HCT116 (cell line): ENCODE measurements around the gene MEX3B. TPM values are rescaled to one million over a fixed set of nuclear protein-coding genes. Genes with fewer than 3 reads are reported as not detected.

Experiments
- ATAC-seq: fragments of 200-7000 bp; cut with Tn5 transposase; 2 replicates; pipeline ENCODE4 v1.9.1; 2020; ENCODE audit warnings: mild to moderate bottlenecking, moderate library complexity
- BruUV-seq: library from RNA; stranded (reverse); fragments of 400-500 nt; replicated peaks from 2 replicates; lab custom pipeline; 2021; lab: Mats Ljungman, UMichigan
- CTCF ChIA-PET: fragments of 300-600 bp; sonication (Branson Sonifier 250); formaldehyde crosslinking; loops from one replicate; lab custom pipeline; 2021; ENCODE audit warnings: antibody characterized with exemption; lab: Charles Lee
- POLR2A ChIA-PET: fragments of 300-600, 350-600 bp; sonication (Branson Sonifier 250); formaldehyde crosslinking; loops from one replicate; lab custom pipeline; 2021; ENCODE audit warnings: antibody characterized with exemption; lab: Charles Lee
- RAD21 ChIA-PET, 2 experiments: fragments of 300-600 bp; sonication (Branson Sonifier 250); formaldehyde crosslinking; loops; one replicate each; lab custom pipeline; 2023; ENCODE audit warnings: low total read pairs in 2 of 2; ENCODE audit not compliant: uncharacterized antibody in 2 of 2, unreplicated experiment in 2 of 2, low non-redundant PET in 1 of 2; lab: Charles Lee
- DNase-seq: peaks from one replicate; pipeline ENCODE4 v3.0.0-alpha.2; 2010; ENCODE audit warnings: low read depth, low spot score
- H2AFZ ChIP-seq: fragments of 200-600 bp; shearing (Covaris generic), sonication (generic); 2 replicates; pipeline ENCODE4 v1.6.1; 2017; ENCODE audit warnings: low read depth, mixed run types, mixed read lengths, antibody characterized with exemption, low read length; ENCODE audit not compliant: poor library complexity, severe bottlenecking
- H3K27ac ChIP-seq: 2 replicates; pipeline ENCODE4 v1.5.1; 2012; ENCODE audit warnings: low read depth, low read length
- H3K27me3 ChIP-seq: fragments of 200-600 bp; sonication (generic); 2 replicates; pipeline ENCODE4 v1.6.1; 2016; ENCODE audit warnings: mixed run types, low read length, mixed read lengths; ENCODE audit not compliant: insufficient read depth
- H3K36me3 ChIP-seq, 2 experiments: fragments of 200-500 bp in 1 of 2; fragments of 200-600 bp in 1 of 2; sonication (Bioruptor generic) in 1 of 2; sonication (generic) in 1 of 2; 2 replicates each; pipeline versions ENCODE4 v1.5.1 to v1.6.1; 2014 to 2016; ENCODE audit warnings: low read length in 2 of 2, inconsistent platforms in 1 of 2, mixed read lengths in 1 of 2, mixed run types in 1 of 2; ENCODE audit not compliant: insufficient read depth in 2 of 2, control insufficient read depth in 1 of 2
- H3K4me1 ChIP-seq, 2 experiments: fragments of 200-600 bp in 1 of 2; sonication (generic) in 1 of 2; 2 replicates each; pipeline versions ENCODE4 v1.5.1 to v1.6.1; 2012 to 2017; ENCODE audit warnings: low read length in 2 of 2, inconsistent platforms in 1 of 2, mild to moderate bottlenecking in 1 of 2, mixed read lengths in 1 of 2, mixed run types in 1 of 2, moderate library complexity in 1 of 2; ENCODE audit not compliant: insufficient read depth in 2 of 2, control insufficient read depth in 1 of 2
- H3K4me2 ChIP-seq: fragments of 200-600 bp; sonication (generic); 2 replicates; pipeline ENCODE4 v1.6.1; 2017; ENCODE audit warnings: mixed run types, low read length, mixed read lengths
- H3K4me3 ChIP-seq, 2 experiments: fragments of 200-600 bp in 1 of 2; sonication (generic) in 1 of 2; replicated peaks in 1 of 2; 2 replicates each; pipeline ENCODE4 v1.5.1; 2011 to 2016; ENCODE audit warnings: low read length in 2 of 2, control low read depth in 1 of 2, low read depth in 1 of 2, mild to moderate bottlenecking in 1 of 2, mixed read lengths in 1 of 2, mixed run types in 1 of 2
- H3K79me2 ChIP-seq: fragments of 200-600 bp; sonication (generic); 2 replicates; pipeline ENCODE4 v1.6.1; 2017; ENCODE audit warnings: mild to moderate bottlenecking, mixed run types, low read length, moderate library complexity, mixed read lengths; ENCODE audit not compliant: insufficient read depth
- H3K9ac ChIP-seq: fragments of 200-600 bp; sonication (generic); 2 replicates; pipeline ENCODE4 v1.6.1; 2016; ENCODE audit warnings: low read length, mixed read lengths
- H3K9me2 ChIP-seq: fragments of 200-600 bp; sonication (generic), shearing (Covaris generic); 2 replicates; pipeline ENCODE4 v1.6.1; 2017; ENCODE audit warnings: mixed run types, mild to moderate bottlenecking, moderate library complexity; ENCODE audit not compliant: insufficient read depth
- H3K9me3 ChIP-seq, 2 experiments: fragments of 200-500 bp in 1 of 2; fragments of 200-600 bp in 1 of 2; sonication (Bioruptor generic) in 1 of 2; sonication (generic) in 1 of 2; 2 replicates each; pipeline ENCODE4 v1.6.1; 2014 to 2017; ENCODE audit warnings: low read length in 2 of 2, mixed read lengths in 2 of 2, inconsistent platforms in 1 of 2, low read depth in 1 of 2, mild to moderate bottlenecking in 1 of 2, mixed run types in 1 of 2, moderate library complexity in 1 of 2; ENCODE audit not compliant: control insufficient read depth in 1 of 2, insufficient read depth in 1 of 2
- H4K20me1 ChIP-seq: fragments of 200-600 bp; sonication (generic), shearing (Covaris generic); 2 replicates; pipeline ENCODE4 v1.6.1; 2017; ENCODE audit warnings: mixed run types, mild to moderate bottlenecking, moderate library complexity; ENCODE audit not compliant: insufficient read depth
- CBX3 ChIP-seq: IDR thresholded peaks from 2 replicates; pipeline ENCODE4 v1.6.1; 2012; ENCODE audit warnings: low read depth
- EGR1 ChIP-seq: IDR thresholded peaks from 2 replicates; pipeline ENCODE4 v1.6.1; 2012; ENCODE audit warnings: low read depth
- EZH2 ChIP-seq: fragments of 200-600 bp; sonication (generic); IDR thresholded peaks from 2 replicates; pipeline ENCODE4 v1.6.1; 2017; ENCODE audit warnings: antibody characterized with exemption, mixed run types
- EZH2phosphoT487 ChIP-seq: fragments of 200-600 bp; IDR thresholded peaks from 2 replicates; pipeline ENCODE4 v1.6.1; 2018; ENCODE audit warnings: antibody characterized with exemption, borderline replicate concordance
- JUND ChIP-seq: IDR thresholded peaks from 2 replicates; pipeline ENCODE4 v1.6.1; 2012
- POLR2AphosphoS5 ChIP-seq: IDR thresholded peaks from 2 replicates; pipeline ENCODE4 v1.6.1; 2011; ENCODE audit warnings: mild to moderate bottlenecking, low read depth, low read length, moderate library complexity
- RAD21 ChIP-seq: IDR thresholded peaks from 2 replicates; pipeline ENCODE4 v1.6.1; 2012; ENCODE audit warnings: low read depth, mild to moderate bottlenecking
- TCF7L2 ChIP-seq: IDR thresholded peaks from 2 replicates; pipeline ENCODE4 v1.7.0; 2011; ENCODE audit warnings: borderline replicate concordance, inconsistent platforms; ENCODE audit not compliant: insufficient read depth, insufficient read length; ENCODE audit errors: extremely low read depth
- ZFX ChIP-seq: fragments of 450-650 bp; IDR thresholded peaks from 2 replicates; pipeline ENCODE4 v1.6.1; 2017
- ZNF274 ChIP-seq: fragments of 200-500 bp; sonication (Bioruptor generic); IDR thresholded peaks from 2 replicates; pipeline ENCODE4 v1.6.1; 2014; ENCODE audit warnings: mild to moderate bottlenecking, low read depth, low read length, inconsistent platforms
- intact Hi-C: fragments of 100-400 bp; cut with micrococcal nuclease; formaldehyde crosslinking; loops from 2 replicates; pipeline ENCODE4 v1.10.0; 2022
- total RNA-seq: library from RNA; stranded (reverse); gene quantifications from one replicate; pipeline ENCODE4 v1.2.1, GENCODE V29; 2021; ENCODE audit not compliant: unreplicated experiment
- TF ChIP-seq, protein P1 (sequence below): IDR thresholded peaks from 2 replicates; pipeline ENCODE4 v1.6.1; 2012; ENCODE audit warnings: low read depth
- TF ChIP-seq, protein P2 (sequence below): IDR thresholded peaks from 2 replicates; pipeline ENCODE4 v1.6.1; 2011; ENCODE audit warnings: mild to moderate bottlenecking, low read length, moderate library complexity; ENCODE audit not compliant: insufficient replicate concordance; ENCODE audit errors: extremely low read depth
- TF ChIP-seq, protein P3 (sequence below): IDR thresholded peaks from 2 replicates; pipeline ENCODE4 v1.6.1; 2012
- TF ChIP-seq, protein P4 (sequence below): IDR thresholded peaks from 2 replicates; pipeline ENCODE4 v1.6.1; 2012

The MEX3B gene
- total RNA-seq, 1 experiment from 2014 or later, result 1.9 TPM

DNA sequence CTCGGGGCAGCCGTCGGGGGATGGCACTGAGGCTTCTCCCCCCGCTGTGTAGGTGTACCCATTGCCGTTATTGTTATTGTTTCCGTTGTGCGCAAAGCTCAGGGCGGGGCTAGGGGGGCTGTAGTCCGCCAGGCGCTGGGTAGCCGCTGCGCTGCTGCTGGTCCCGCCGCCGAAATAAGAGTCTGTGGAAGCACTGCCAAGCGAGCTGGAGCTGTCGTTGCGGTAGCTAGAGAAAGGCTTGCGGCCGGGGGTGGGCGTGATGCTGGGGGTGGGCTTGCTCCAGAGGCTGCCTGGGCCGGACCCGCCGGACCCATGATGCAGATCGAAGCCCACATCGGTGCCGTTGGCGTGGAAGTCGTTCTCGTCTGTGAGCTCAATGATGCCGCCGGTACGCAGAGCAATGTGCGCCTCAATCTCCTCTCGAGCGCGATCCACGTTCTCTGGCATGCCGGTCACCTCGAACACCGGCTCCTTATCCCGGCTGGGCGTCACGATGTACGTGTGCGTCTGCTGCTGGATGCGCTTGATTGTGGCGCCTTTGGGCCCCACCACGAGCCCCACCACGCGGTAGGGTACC lies 1.9 kb downstream of the MEX3B start:
- Histone ChIP-seq H3K4me2 (no peak overlapping the region), H3K9me2 (no peaks in the 10 kb centered on the region), H3K9me3 (no peaks in the 10 kb centered on the region), H3K4me3 (no peak overlapping the region), H2AFZ (no peak overlapping the region), H3K9ac (no peak overlapping the region), H4K20me1 (no peaks in the 10 kb centered on the region), H3K27me3 (no peaks in the 10 kb centered on the region), H3K27ac (no peak overlapping the region), H3K4me1 (peaks cover 15 to 21% of the 10 kb centered on the region in 2 experiments)
- POLR2A ChIA-PET, result no interaction called here
- intact Hi-C loops, result no loop called here
- no TSS peak for BruUV-seq
- no peak for ATAC-seq
- RAD21 ChIA-PET, result no interaction called here
- CTCF ChIA-PET, result no interaction called here
- TF ChIP-seq, protein P1, sequence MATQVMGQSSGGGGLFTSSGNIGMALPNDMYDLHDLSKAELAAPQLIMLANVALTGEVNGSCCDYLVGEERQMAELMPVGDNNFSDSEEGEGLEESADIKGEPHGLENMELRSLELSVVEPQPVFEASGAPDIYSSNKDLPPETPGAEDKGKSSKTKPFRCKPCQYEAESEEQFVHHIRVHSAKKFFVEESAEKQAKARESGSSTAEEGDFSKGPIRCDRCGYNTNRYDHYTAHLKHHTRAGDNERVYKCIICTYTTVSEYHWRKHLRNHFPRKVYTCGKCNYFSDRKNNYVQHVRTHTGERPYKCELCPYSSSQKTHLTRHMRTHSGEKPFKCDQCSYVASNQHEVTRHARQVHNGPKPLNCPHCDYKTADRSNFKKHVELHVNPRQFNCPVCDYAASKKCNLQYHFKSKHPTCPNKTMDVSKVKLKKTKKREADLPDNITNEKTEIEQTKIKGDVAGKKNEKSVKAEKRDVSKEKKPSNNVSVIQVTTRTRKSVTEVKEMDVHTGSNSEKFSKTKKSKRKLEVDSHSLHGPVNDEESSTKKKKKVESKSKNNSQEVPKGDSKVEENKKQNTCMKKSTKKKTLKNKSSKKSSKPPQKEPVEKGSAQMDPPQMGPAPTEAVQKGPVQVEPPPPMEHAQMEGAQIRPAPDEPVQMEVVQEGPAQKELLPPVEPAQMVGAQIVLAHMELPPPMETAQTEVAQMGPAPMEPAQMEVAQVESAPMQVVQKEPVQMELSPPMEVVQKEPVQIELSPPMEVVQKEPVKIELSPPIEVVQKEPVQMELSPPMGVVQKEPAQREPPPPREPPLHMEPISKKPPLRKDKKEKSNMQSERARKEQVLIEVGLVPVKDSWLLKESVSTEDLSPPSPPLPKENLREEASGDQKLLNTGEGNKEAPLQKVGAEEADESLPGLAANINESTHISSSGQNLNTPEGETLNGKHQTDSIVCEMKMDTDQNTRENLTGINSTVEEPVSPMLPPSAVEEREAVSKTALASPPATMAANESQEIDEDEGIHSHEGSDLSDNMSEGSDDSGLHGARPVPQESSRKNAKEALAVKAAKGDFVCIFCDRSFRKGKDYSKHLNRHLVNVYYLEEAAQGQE, result no peak
- TF ChIP-seq, all 23 proteins: peak for 0
- Histone ChIP-seq H3K79me2 (no peaks in the 10 kb centered on the region), H3K36me3 (peaks cover 0 to 5% of the 10 kb centered on the region in 2 experiments; a peak in 2 of 4 replicates)
- DNase-seq, result no peak

DNA sequence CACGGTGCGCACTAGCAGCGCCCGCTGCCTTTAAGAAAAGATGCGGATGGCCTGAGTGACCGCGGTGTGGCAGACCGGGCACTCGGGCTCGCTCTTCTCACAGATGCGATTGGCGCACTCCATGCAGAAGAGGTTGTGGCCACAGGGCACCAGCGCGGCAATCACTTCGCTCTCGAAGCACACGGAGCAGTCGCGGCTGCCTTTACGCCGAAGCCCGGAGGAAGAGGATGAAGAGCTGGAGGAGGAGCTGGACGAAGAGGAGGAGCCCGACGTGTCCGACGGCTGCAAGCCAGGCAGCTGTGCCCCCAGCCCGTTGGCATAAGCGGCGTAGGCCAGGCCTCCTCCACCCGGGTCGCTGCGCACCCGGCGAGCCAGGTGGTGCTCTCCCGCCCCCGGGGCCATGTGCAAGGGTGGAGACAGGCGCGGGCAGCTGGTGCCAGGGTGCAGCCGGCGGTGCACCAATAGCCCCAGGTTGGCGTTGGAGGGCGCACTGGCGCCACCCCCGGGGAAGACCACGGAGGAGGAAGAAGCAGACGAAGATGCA lies 2.6 kb downstream of the MEX3B start:
- ChIA-PET RAD21 (no interaction called here), POLR2A (no interaction called here), CTCF (no interaction called here)
- TF ChIP-seq, protein P2, sequence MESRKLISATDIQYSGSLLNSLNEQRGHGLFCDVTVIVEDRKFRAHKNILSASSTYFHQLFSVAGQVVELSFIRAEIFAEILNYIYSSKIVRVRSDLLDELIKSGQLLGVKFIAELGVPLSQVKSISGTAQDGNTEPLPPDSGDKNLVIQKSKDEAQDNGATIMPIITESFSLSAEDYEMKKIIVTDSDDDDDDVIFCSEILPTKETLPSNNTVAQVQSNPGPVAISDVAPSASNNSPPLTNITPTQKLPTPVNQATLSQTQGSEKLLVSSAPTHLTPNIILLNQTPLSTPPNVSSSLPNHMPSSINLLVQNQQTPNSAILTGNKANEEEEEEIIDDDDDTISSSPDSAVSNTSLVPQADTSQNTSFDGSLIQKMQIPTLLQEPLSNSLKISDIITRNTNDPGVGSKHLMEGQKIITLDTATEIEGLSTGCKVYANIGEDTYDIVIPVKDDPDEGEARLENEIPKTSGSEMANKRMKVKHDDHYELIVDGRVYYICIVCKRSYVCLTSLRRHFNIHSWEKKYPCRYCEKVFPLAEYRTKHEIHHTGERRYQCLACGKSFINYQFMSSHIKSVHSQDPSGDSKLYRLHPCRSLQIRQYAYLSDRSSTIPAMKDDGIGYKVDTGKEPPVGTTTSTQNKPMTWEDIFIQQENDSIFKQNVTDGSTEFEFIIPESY, result no peak
- no peak for TF ChIP-seq ZNF274
- no peak for TF ChIP-seq RAD21
- no peak for TF ChIP-seq POLR2AphosphoS5
- TF ChIP-seq EZH2, result no peak
- TF ChIP-seq, protein P3, sequence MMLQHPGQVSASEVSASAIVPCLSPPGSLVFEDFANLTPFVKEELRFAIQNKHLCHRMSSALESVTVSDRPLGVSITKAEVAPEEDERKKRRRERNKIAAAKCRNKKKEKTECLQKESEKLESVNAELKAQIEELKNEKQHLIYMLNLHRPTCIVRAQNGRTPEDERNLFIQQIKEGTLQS, result no peak
- no peak for TF ChIP-seq ZFX
- no peak for TF ChIP-seq EGR1
- TF ChIP-seq TCF7L2, result no peak
- no peak for TF ChIP-seq EZH2phosphoT487
- TF ChIP-seq CBX3, result no peak
- no peak for TF ChIP-seq JUND
- TF ChIP-seq, protein P4, sequence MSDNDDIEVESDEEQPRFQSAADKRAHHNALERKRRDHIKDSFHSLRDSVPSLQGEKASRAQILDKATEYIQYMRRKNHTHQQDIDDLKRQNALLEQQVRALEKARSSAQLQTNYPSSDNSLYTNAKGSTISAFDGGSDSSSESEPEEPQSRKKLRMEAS, result no peak
- Histone ChIP-seq H3K9me3 (no peaks in the 10 kb centered on the region), H3K4me3 (no peak overlapping the region), H3K4me2 (no peak overlapping the region), H3K27ac (no peak overlapping the region), H3K9me2 (no peaks in the 10 kb centered on the region), H2AFZ (no peak overlapping the region), H4K20me1 (no peaks in the 10 kb centered on the region), H3K36me3 (peaks cover 0 to 5% of the 10 kb centered on the region in 2 experiments; a peak in 2 of 4 replicates), H3K27me3 (no peaks in the 10 kb centered on the region), H3K9ac (no peak overlapping the region), H3K4me1 (peaks cover 15 to 21% of the 10 kb centered on the region in 2 experiments), H3K79me2 (no peaks in the 10 kb centered on the region)
- BruUV-seq, result no TSS peak
- intact Hi-C loops, result no loop called here
- no peak for ATAC-seq
- DNase-seq, result no peak
